SW 1271 (cell line): ENCODE data around the gene STK11IP.

Experiments used
- DNase-seq, 2 experiments: peaks; one replicate each; lab custom pipeline; 2025; lab: John Stamatoyannopoulos, UW

The STK11IP gene

GRCh38 chr2:219578811-219579613 is 18.6 kb upstream of the STK11IP start:
- DNase-seq = no peak

- no peak for DNase-seq
Observed at GRCh38 chr2:219581346-219581745, 16.3 kb upstream of the STK11IP start.

- DNase-seq = no peak
Observed at GRCh38 chr2:219591091-219591490, 6.6 kb upstream of the STK11IP start.

GRCh38 chr2:219592736-219593135 is 4.9 kb upstream of the STK11IP start:
- DNase-seq = no peak

GRCh38 chr2:219593154-219593553 is 4.5 kb upstream of the STK11IP start:
- no peak for DNase-seq

- DNase-seq = no peak
Observed at GRCh38 chr2:219595256-219595655, 2.4 kb upstream of the STK11IP start.

- peak in 1 of 2 experiments; percentile 72 for DNase-seq
Observed at GRCh38 chr2:219596954-219597551, 604 bp upstream of the STK11IP start.

- no peak for DNase-seq
Observed at GRCh38 chr2:219598308-219599078, 836 bp downstream of the STK11IP start.

DNA sequence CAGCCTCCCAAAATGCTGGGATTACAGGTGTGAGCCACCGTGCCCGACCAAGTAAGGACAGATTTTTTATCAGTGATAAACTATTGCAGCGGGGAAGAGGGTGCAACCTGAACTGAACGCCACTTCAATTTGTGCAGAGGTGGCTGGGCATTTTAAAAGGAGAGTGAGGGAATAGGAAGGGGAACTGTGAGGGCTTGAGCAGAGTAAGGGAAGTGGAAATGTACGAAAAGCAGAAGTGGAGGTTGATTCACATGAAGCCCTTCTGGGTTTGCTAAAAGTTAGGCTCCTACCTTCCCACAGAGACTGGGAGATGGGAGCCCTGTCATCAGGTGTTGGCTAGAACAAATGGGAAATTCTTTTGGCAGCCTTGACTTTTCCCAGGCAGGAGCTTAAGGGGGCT is 6.1 kb downstream of the STK11IP start:
- no peak for DNase-seq

DNA sequence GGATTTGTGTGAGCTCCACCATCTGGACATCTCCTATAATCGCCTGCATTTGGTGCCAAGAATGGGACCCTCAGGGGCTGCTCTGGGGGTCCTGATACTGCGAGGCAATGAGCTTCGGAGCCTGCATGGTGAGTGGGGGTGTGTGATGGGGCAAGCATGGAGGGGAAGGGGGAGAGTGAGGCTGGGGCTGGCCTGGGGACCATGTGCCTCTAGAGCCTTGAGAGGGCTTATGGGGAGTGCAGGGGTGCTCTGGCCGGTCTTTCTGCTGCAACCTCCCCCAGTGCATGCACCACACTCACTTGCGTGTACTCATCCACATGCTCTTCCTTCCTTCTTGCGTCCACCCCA is 7.9 kb downstream of the STK11IP start:
- no peak for DNase-seq

DNA sequence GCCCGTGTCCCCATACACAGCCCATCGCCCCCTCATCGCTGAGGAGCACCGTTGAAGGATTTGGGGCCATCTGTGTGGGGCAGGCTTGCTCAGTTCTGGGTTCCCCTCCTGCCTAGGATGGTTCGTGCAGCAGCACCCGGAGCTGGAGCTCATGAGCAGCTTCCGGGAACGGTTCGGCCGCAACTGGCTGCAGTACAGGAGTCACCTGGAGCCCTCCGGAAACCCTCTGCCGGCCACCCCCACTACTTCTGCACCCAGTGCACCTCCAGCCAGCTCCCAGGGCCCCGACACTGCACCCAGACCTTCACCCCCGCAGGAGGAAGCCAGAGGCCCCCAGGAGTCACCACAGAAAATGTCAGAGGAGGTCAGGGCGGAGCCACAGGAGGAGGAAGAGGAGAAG is 10.3 kb downstream of the STK11IP start:
- no peak for DNase-seq

GRCh38 chr2:219608399-219608964 is 10.8 kb downstream of the STK11IP start:
- no peak for DNase-seq

DNA sequence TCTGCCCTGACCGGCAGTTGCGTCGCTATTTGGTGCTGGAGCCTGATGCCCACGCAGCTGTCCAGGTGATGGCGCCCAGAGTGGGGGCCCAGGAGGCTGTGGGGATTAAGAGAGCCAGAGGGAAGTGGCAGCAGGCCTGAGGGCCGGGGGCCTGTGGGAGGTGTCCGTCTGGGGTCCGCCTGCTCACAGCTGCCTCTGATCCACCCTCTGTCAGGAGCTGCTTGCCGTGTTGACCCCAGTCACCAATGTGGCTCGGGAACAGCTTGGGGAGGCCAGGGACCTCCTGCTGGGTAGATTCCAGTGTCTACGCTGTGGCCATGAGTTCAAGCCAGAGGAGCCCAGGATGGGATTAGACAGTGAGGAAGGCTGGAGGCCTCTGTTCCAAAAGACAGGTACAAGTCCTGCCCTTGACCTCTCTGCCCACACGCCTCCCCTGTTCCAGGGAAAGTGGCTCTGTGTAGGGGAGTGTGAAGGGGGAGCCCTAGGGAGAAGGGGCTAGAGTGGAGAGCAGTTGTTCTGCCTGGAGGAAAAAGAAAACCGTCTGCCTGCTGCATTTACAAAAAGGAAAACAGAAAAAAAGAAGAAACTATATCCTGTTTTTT is 11.6 kb downstream of the STK11IP start:
- DNase-seq = no peak

DNA sequence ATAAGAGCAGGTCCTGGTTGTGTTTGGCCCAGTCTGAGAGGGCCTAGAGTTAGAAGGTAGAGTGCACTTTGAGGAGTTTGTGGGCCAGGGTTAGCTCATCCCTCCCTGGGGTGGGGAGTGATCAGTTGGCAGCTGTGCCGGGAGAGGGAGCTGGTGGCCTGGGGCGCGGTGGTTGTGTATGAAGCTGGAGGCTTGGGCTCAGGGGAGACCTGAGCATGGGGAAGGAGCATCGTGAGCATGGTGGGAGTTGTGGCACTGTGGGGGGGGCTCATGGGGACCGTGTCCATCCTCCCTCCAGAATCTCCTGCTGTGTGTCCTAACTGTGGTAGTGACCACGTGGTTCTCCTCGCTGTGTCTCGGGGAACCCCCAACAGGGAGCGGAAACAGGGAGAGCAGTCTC is 13.6 kb downstream of the STK11IP start:
- DNase-seq = no peak

- DNase-seq = no peak
Observed at GRCh38 chr2:219611866-219612576, 14.4 kb downstream of the STK11IP start.

- no peak for DNase-seq
Observed at GRCh38 chr2:219612577-219613286, 15.1 kb downstream of the STK11IP start.

DNA sequence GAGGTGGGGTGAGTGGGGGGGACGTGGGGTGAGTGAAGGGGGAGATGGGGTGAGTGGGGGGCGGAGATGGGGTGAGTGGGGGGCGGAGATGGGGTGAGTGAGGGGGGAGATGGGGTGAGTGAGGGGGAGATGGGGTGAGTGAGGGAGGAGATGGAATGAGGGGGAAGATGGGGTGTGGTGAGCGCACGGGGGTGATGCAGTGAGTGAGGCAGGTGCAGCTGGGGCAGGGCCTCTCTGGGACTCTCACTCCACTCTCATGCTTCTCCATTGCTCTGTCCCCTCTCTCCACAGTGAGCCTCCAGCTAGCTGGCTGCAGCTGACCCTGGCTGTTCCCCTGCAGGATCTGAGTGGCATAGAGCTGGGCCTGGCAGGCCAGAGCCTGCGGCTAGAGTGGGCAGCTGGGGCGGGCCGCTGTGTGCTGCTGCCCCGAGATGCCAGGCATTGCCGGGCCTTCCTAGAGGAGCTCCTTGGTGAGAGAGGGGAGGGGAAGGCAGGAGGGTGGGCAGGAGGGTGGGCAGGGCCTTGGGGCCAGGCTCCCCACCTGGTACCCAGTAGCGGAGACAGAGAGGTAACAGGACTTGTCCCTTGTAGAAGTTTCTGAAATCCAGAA is 15.9 kb downstream of the STK11IP start:
- DNase-seq = no peak

DNA sequence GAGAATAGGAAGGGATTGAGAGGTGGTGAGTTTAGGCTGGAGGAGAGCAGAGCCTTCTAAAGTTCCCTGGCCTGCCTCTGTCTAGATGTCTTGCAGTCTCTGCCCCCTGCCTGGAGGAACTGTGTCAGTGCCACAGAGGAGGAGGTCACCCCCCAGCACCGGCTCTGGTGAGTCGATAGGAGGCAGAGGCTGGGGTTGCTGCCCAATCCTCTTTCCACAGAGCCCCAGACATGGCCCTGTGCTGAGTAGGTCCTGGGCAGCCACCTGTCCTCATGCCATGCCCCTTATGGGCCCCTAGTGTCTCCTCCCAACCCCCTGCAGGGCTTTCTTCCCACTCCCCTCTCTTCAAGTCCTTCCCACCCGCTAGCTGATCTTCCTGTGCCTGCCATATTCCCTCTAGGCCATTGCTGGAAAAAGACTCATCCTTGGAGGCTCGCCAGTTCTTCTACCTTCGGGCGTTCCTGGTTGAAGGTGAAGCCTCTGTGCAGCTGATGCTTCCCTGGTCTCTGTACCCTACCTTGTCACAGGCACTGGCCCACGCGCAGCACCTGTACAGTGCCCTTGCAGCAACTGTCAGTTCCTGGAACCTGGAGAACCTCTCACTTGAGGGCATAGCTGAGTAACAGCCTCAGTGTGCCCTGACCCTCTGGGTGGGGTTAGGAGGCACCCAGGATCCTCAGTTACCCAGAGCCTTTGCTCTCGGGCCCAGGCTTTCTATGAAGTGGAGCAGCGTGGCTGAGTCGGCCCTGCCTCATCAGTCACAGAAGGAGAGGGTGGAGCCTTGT is 16.6 kb downstream of the STK11IP start:
- DNase-seq = no peak

DNA sequence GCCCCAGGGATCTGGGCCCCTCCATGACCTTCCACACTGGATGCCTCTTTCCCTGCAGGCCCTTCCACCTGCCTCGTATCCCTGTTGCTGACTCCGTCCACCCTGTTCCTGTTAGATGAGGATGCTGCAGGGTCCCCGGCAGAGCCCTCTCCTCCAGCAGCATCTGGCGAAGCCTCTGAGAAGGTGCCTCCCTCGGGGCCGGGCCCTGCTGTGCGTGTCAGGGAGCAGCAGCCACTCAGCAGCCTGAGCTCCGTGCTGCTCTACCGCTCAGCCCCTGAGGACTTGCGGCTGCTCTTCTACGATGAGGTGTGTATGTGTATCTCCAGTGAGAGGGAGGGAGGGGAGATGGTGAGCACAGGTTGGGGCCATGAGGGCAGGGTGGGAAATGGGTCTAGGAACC is 17.4 kb downstream of the STK11IP start:
- no peak for DNase-seq

GRCh38 chr2:219615894-219616293 is 18.2 kb downstream of the STK11IP start:
- DNase-seq = no peak
